Stimulated activated CD8-positive, alpha-beta memory T cell treated with anti-CD3 and anti-CD28 coated beads, Interleukin-4, amount 100 ng/mL, for 48 hours (primary cell): Measurements from ENCODE around the gene ITK.

ENCODE experiments used
- DNase-seq: peaks from one replicate; pipeline ENCODE4 v3.0.0-alpha.2; 2020

The ITK gene

DNA sequence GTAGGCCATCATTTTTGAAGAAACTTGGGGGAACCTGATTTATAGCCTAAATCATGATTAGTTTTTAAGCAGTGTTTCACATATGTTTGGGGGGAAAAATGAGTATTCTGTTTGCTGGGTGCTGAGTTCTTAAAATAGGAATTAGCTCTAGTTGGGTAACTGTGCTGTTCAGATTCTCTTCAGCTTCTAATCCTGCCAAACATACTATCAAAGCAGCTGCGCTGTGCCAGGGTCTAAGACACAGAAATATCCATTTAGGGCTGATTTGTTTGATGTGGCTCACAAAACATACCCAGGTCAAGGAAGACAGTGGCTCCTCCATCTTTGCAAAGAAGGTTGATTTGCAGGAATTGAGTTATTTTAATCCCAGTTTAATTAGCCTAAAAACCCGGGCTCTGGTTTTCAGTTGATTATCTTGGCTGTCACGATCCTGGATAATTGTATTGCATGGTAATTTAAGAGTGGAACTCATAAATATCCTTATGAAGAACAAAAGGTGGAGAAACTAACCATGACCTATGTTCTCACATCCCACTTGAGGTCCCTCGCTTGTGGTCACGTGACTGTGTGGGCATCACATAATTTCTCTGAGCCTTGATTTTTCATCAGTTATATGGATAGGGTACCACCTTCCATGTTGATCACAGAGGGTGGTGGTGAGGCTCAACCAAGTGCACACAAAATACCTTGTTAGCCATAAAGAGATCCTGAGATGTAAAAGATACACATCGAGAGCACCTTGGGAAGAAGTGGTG, 104.0 kb downstream of the ITK start:
- DNase-seq, result no peak

DNA sequence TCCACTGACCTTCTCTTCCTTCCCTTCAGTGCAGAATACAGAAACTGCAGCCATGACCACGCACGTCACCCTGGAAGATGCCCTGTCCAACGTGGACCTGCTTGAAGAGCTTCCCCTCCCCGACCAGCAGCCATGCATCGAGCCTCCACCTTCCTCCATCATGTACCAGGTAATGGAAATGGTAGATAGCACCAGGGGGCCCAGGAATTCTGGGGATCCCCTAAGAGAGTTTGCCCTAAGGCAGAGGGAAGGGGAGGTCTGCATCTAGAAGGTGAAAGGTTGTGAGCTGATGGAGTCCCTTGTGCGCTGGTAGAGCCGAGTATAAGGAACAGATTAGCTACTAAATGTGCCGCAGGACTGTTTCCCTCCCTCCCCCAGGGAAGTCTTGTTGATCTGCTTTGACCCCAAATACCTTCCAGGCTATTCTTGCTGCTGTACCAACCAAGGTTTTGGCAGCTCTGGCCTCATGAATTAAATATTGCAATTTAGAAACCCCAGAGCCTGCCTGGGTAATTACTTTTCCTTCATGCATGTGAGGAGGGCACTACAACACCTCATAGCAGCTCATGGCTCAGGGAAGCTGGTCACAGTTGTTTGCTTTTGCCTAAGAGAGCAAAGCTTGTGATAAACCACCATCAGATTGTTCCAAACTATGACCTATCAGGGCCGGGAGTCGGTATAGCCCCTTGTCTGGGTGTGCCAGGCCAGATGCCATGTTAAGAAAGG, 104.8 kb downstream of the ITK start:
- no peak for DNase-seq

DNA sequence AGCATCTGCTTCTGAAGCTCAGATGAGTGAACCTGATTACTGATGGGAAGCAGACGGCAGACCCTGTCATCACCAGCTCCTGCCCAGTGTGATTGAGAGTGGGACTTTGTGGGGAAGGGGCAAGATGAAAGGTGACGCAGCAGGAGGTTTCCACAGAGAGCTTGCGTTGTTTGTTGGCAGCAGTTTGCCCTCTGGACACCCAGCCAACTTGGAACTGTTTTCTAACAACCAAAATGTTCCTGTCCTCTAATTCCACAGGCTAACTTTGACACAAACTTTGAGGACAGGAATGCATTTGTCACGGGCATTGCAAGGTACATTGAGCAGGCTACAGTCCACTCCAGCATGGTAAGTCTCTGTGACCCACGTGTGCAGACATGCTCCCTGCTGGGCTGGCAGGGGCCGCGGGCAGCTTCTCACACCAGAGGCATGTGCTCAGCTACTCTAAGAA, 106.1 kb downstream of the ITK start:
- no peak for DNase-seq

DNA sequence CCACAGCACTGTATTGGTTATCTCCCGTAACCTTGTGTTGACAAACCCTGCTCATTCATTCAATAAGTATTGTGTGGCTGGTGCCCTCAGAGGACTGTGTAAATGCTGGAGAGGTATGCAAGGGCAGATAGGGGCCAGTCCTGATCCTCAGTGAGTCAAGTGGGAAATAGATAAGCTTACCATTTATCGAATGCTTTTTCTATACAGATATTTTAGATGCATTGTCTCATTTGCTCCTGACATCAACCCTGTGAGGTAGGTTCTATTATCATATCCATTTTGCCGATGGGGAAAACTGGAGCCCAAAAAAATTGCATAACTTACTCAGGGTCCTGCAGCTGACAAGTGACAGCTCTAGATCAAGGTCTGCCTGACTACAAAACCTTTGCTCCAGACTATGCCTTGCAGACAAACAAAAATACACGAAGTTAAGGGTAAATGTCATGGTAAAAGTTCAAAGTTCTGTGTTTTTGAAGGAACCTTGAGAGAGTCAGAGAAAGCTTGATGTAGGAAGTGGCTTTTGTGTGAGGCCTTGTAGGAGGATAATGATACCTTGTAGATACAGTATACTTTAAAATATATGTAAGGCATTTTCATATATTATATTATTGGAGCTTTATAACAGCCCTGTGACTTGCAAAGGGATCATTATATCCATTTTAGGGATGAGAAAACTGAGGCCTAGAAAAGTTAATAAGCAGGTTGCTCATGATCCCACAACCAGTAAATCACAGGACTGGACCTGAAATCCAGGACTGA, 107.9 kb downstream of the ITK start:
- DNase-seq, result no peak

DNA sequence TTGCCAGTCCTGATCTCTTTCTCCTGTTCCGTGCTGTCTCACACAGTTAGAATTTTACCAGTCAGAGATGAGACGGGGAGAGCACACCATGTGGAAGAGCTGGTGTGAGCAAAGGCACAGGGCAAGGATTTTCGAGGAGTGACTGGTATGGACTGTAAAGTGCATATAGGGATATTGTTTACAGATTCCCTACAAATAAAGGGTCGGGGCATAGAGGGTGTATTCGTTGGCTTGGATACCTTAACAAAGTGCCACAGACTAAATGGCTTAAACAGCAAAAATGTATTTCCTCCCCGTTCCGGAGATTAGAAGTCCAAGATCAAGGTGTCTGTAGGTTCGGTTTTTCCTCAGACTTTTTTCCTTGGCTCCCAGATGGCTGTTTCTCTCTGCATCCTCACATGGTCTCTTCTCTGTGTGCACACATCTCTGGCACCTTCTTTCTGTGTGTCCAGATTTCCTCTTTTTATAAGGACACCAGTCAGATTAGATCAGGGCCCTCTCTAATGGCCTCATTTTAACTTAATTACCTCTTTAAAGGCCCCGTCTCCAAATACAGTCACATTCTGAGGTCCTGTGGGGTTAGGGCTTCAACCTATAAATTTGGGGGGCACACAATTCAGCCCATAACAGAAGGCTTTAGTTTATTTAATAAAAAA, 108.7 kb downstream of the ITK start:
- no peak for DNase-seq

DNA sequence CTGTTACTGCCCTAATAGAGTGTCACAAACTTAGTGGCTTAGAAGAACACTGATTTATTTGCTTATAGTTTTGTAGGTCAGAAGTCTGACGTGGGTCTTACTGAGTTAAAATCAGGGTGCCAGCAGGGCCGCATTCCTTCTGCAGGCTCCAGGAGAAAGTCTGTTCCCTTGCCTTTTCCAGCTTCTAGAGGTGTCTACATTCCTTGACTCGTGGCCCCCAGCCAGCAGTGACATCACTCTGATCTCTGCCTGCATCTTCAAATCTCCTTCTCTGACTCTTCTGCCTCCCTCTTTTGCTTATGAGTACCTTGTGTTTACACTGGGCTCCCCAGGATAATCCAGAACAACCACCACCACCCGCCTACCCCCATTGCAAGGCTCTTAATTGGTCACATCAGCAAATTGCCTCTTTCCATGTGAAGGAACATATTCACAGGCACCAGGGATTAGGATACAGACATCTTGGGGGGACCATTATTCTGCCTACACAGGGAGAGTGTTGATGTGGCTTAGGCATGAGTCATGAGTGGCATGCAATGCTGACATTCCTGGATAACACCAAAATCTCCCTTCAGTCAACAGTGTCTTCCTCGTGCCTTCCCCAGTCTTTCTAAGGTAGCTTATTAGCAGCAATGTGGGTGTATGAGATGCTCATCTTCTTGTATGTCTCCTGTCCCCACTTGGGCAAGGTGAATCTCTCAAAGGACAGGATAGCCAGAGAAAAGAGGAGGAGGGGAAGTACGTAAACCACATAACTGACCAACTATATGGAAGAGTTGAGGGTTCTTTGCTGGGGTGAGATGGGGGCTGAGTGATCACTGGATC, 109.7 kb downstream of the ITK start:
- DNase-seq, result no peak

DNA sequence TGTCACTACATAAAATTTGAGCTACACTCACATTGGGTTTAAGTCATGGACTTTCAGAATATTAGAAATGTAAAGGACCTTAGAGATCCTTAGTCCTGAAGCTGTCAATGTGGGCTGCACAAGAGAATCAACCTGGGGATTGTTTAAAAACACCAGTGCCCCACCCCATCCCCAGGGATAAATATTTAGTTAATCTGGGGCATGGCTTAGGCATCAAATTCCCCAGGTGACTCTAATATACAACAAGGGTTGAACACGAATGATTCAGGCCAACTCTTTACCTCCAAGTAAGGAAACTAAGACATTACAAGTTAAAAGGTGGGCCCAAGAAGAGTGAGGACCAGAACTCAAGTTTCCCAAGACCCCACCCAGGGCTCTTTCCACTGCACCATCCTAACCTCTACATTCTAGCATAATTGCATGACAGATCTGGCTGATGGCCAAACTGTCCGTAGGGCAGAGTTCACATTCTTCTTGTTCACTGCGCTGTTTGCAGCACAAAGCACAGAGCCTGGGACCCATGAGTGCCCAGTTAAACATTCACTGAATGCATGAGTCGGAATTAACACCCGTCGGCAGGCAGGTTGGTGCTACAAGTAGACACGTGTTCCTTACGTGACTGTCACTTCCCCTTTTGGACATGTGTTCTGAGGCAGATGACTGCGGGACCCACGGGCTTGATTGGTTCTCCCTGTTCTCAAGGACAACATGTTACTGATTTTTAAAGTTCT, 110.5 kb downstream of the ITK start:
- no peak for DNase-seq

DNA sequence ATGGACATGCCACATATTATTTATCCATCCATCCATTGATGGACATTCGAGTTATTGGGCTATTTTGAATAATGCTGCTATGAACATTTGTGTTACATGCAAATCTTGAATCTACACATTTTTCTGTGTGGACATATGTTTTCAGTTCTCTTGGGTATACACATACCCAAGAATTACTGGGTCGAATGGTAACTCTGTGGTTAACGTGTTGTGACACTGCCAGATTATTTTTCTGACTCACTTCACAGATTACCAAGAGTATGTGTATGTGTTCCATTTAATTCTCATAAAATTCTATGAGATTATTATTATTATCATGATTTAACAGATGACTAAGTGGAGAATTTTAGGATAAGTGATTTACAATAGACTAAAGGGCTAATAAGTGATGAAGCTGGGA, 112.0 kb downstream of the ITK start:
- no peak for DNase-seq

DNA sequence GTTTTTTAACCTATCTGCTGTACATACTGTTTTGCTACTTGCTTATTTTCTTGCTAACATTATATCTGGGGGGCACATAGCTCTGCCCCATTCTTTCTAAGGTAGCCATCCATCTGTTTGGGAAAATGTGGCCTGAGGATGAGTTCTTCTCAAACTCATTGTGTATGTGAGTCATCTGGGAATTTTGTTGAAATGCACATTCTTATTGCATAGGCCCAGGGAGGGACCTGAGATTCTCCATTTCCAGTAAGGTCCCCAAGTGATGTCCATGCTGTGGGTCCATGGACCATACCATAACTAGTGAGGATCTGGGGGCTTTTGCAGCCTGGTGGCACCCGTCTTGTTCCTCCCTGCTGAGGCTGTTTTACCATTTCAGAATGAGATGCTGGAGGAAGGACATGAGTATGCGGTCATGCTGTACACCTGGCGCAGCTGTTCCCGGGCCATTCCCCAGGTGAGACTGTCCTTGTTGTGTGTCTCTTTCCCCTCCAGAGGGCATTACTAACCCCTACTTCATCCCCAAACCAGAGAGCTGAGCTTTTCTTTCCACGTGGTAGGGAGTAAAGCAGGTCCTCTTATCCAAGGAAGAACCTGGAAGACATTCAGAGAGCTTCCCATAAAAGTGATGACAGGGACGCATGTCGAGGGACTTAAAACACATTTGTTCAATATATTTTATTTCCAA, 113.9 kb downstream of the ITK start:
- no peak for DNase-seq

DNA sequence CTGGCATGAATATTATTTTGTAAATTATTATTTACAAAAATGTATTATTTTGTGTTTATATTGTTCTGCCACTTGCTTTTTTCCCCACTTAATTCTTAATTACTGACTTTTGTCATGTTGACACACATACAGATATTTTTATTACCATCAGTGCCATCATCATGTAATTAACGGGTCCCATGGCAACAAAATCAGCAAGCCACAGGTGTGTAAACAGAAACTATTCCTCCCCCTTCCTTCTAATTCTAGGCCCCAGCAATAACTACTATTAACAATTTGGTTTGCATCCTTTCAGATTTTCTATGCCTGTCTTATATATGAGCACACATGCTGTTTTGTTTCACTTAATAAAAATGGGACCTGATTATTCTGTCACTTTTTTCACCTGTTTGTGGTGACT, 114.6 kb downstream of the ITK start:
- no peak for DNase-seq

DNA sequence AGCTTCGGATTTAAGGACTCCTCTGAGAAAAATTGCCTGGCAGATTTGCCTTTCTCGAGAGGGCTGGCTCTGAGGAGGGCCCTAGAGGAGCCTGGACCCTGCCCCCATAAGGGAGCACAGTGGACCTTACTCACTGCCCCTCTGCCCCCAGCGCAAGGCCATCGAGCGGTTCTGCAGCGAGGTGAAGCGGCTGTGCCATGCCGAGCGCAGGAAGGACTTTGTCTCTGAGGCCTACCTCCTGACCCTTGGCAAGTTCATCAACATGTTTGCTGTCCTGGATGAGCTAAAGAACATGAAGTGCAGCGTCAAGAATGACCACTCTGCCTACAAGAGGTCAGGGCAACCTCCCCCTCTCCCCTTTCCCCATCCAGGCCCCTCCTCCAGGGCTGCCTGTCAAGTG, 119.9 kb downstream of the ITK start:
- no peak for DNase-seq

DNA sequence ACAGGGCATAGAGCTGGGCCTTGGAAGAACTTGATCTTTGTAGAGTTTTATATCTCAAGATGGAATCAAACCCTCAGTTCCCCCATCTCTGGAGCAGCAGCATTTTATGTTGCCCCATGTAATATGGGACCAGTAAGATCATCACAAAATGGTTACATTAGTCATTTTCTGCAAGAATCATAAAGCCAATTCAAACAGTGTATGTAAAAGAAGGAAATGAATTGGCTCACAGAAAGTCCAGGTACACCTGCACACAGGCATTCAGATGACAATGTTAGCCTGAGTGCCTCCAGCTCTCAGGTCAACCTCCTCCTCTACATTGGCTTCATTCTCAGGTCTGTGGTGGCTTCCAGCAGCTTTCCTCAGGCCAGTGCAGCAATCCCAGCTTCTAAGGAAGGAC, 120.4 kb downstream of the ITK start:
- DNase-seq, result no peak

DNA sequence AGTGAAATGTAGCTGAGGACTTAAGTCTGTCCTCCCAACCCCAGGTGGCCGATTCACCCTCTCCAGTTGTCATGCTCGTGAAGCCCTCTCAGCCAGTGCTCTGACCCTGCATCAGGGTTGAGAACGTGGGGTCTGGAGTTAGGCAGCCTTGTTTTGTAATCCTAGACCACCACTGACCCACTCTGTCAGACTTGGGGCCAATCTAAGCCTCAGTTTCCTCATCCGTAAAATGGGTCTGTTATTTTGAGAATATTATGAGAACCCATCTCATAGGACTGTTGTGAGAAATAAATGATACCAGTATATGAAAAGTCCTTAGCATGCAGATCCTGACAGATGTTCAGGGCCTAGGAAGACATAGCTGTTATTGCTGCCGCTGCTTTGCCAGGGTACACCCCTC, 122.4 kb downstream of the ITK start:
- DNase-seq, result no peak

DNA sequence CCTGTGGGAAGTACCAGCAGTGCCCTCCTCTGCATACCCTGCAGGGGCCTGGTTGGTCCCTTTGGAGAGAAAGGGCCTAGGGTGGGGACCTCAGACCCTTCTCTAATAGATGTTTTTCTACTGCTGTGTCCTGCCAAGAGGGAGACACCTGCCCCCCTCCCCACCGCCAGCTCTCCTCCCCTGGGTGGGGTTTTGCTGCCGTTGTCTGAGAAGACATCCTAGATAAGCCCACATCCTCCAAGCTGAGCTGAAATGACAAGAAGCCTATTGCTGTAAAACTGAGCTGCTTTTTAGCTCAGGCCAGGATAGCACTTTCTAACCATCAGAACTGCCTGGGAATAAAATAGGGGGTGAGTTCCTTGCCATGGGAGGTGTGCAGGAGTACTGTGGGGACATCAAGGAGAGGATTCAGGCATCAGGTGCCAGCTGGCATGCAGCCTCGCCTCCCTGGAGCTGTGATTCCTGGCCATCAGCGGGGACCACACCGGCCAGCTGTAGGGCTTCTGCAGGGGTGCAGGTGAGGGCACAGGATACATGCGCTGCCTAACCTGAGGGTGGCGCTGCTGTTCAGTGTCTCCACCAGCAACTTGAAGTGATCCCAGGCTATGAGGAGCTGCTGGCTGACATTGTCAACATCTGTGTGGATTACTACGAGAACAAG, 123.2 kb downstream of the ITK start:
- peak; percentile 71 for DNase-seq
